Stimulated activated naive B cell treated with anti-CD40 and anti-IgM and Interleukin-4, amounts not matched to agents 10 μg/mL and 1 μg/mL and 100 μg/mL, for 72 hours (primary cell): ENCODE data around the gene NFIA.

Source experiments
- ATAC-seq, 2 donors: fragments of 150-1000 bp; cut with Tn5 transposase; replicated peaks; 2 replicates each; pipeline ENCODE4 v1.10.0; 2021; ENCODE audit warnings: moderate library complexity in 1 of 2
- DNase-seq: peaks from one replicate; pipeline ENCODE4 v3.0.0; 2021
- H3K27ac Mint-ChIP-seq: one replicate; pipeline ENCODE4 v1.8.0; 2022; ENCODE audit warnings: mild to moderate bottlenecking, mixed read lengths
- H3K27me3 Mint-ChIP-seq, 2 donors: one replicate each; pipeline ENCODE4 v1.8.0; 2022; ENCODE audit warnings: mixed read lengths in 2 of 2
- H3K36me3 Mint-ChIP-seq, 2 donors: one replicate each; pipeline ENCODE4 v1.8.0; 2022; ENCODE audit warnings: mixed read lengths in 2 of 2, mild to moderate bottlenecking in 1 of 2
- H3K4me1 Mint-ChIP-seq, 2 donors: one replicate each; pipeline ENCODE4 v1.8.0; 2022; ENCODE audit warnings: mixed read lengths in 2 of 2, mild to moderate bottlenecking in 1 of 2
- H3K4me3 Mint-ChIP-seq, 2 donors: one replicate each; pipeline ENCODE4 v1.8.0; 2022; ENCODE audit warnings: mild to moderate bottlenecking in 2 of 2, mixed read lengths in 2 of 2, moderate library complexity in 1 of 2
- H3K9me3 Mint-ChIP-seq, 2 donors: one replicate each; pipeline ENCODE4 v1.8.0; 2022; ENCODE audit warnings: mixed read lengths in 2 of 2, mild to moderate bottlenecking in 1 of 2

Gene NFIA

DNA sequence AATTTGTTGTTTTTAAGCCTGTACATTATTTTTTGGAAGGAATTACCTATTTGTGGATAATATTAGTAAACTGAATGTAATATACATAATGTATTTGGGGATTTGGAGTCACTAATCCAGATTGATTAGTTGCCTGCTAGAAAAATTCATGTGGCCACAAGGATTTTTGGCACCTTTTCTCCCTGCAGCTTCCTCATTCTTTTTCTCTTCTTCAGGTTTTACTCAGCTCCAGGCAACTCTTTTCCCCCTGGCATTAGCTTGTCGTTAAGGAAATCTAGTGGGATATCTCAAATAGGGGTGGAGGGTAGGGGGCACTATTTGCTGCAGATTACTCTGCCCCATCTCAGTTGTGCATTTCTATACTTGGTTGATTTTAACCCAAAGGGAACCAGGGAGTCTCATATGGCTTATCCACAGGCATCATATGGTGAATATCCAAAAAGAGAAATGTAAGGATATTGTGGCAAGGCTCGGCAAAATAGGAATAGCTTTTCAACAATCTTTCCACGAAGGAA lies 203.1 kb downstream of the NFIA start:
- peaks cover 0 to 5% of the 10 kb centered on the region in 2 donors for H3K27me3 Mint-ChIP-seq
- H3K9me3 Mint-ChIP-seq, result peaks cover 0 to 2% of the 10 kb centered on the region in 2 donors
- H3K4me3 Mint-ChIP-seq, result no peak overlapping the region
- no peak for ATAC-seq
- H3K4me1 Mint-ChIP-seq, result peaks cover 0 to 10% of the 10 kb centered on the region in 2 donors
- no peak for DNase-seq
- no peak overlapping the region for H3K27ac Mint-ChIP-seq
- no peaks in the 10 kb centered on the region for H3K36me3 Mint-ChIP-seq

DNA sequence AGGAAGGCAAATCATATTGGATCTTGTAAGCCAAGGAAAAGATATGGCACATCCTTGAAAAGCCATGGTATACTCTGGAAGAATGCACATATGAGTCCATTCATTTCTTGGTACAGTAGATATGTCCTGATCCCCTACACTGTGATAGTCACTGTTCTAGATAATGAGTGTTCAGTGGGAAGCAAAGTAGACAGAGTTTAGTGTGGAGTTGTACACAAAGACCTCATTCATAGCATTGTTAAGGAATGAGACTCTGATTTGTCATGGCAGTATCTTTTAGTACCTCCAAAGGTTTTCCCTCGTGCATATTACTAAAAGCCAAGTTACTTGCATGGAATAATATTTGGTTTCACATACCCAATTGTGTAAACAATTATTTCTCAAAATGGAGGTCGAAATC lies 204.7 kb downstream of the NFIA start:
- Mint-ChIP-seq H3K4me3 (no peak overlapping the region), H3K36me3 (no peaks in the 10 kb centered on the region), H3K27ac (no peak overlapping the region), H3K4me1 (peaks cover 0 to 10% of the 10 kb centered on the region in 2 donors), H3K27me3 (peaks cover 0 to 5% of the 10 kb centered on the region in 2 donors), H3K9me3 (peaks cover 0 to 2% of the 10 kb centered on the region in 2 donors)
- ATAC-seq (no peak), DNase-seq (no peak)

DNA sequence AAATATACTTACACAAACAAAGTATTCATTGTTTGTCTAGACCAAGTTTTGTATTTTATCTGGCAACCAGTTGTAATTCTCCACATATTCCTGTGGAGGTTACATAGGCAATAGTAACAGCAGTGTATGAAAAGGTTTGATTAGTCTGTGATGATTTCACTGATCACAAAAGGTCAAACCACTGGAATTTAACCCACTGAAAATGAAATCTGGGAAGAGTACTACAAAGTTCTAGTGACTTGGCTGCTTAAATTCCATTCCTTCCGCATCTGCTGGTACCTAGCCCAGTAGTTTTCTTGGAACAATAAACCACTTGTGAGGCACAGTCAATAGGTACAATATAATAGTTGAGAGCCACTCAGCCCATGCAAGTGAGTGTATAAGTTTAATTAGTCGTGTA lies 205.4 kb downstream of the NFIA start:
- no peak for DNase-seq
- Mint-ChIP-seq H3K4me1 (peaks cover 0 to 10% of the 10 kb centered on the region in 2 donors), H3K36me3 (no peaks in the 10 kb centered on the region), H3K27ac (no peak overlapping the region), H3K27me3 (peaks cover 0 to 5% of the 10 kb centered on the region in 2 donors), H3K9me3 (peaks cover 0 to 2% of the 10 kb centered on the region in 2 donors), H3K4me3 (no peak overlapping the region)
- ATAC-seq, result no peak

DNA sequence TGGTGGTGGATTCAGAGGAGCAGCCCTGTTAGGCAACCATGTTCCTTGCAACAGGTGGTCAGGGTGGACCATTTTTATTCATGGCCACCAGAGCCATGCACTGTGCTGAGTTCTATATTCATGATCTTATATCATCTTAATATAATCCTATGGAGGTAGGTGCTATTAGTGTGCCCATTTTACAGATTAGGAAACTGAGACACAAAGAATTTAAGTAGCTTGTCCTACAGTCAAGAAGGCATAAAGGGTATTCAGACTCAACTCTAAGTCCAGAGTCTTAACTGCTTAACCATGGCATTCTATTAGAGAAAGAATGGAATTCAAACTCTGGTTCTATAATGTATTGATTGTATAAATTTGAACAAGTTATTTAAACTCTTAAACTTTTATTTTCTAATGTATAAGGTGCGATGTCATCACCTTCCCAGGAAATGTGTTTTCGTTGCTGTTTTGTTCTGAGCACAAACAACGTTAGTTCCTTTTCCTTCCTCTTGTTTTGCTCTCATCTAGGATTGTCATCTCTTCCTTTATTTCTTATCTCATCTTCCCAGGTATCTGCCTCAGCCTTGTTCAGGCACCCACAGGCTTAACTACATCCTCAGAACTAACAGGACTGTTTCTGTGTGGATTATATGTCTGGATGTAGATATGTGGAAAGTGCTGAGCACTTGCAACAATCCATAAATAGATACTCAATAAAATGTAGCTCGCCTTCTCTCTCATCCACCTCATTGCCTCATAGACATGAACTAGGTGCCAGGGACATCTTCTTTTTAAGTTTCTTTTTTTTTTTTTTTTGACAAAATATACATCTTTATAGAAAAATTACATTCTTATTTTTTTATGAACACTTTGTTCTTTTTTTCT lies 207.1 kb downstream of the NFIA start:
- Mint-ChIP-seq H3K27ac (no peak overlapping the region), H3K36me3 (no peaks in the 10 kb centered on the region), H3K27me3 (peaks cover 0 to 5% of the 10 kb centered on the region in 2 donors), H3K4me1 (peaks cover 0 to 2% of the 10 kb centered on the region in 2 donors), H3K4me3 (no peak overlapping the region), H3K9me3 (peaks cover 0 to 2% of the 10 kb centered on the region in 2 donors)
- DNase-seq (no peak), ATAC-seq (no peak)

DNA sequence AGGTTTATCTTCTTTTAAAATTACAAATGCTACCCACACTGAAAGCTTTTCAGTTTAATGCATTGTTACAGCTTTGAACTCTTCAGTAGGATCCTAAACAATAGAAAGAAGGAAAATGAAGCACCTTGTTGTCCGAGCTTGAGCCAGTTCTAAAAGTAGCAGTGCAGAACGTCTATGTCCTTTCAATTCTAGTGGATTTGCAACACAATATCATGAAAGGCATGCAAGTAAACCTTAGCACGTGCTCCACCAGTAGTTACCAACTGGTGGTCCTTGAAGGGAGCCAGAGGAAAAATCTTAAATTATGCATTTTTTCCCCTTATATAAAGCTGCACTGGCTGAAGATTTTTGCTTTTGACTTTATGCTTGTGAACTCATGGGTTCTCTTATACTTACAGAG lies 208.2 kb downstream of the NFIA start:
- H3K27ac Mint-ChIP-seq, result no peak overlapping the region
- H3K4me3 Mint-ChIP-seq, result no peak overlapping the region
- ATAC-seq (no peak), DNase-seq (no peak)
- H3K9me3 Mint-ChIP-seq, result peaks cover 0 to 2% of the 10 kb centered on the region in 2 donors
- H3K4me1 Mint-ChIP-seq, result no peaks in the 10 kb centered on the region
- peaks cover 0 to 11% of the 10 kb centered on the region in 2 donors for H3K27me3 Mint-ChIP-seq
- H3K36me3 Mint-ChIP-seq, result no peaks in the 10 kb centered on the region

DNA sequence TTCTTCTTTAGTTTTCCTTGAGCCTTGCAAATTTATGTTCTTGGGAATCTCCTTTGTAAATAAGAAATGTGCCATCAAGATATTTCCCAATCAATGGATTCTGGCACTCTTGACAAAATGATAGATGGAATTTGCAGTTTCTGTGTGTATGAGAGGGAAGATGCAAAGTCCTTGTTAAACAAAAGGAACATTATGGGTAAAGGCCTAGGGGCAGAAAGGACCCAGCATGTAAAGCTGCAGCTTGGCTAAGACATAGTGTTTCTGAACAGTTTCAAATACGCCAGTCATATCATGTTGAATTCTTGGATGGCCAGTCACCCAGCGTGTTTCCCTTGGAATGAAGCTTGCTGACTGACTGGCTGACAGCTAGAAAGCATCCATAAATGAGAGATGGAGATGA lies 210.8 kb downstream of the NFIA start:
- H3K4me3 Mint-ChIP-seq, result no peak overlapping the region
- H3K27ac Mint-ChIP-seq, result no peak overlapping the region
- H3K36me3 Mint-ChIP-seq, result no peaks in the 10 kb centered on the region
- peaks cover 9 to 11% of the 10 kb centered on the region in 2 donors for H3K27me3 Mint-ChIP-seq
- peaks cover 0 to 8% of the 10 kb centered on the region in 2 donors for H3K9me3 Mint-ChIP-seq
- no peaks in the 10 kb centered on the region for H3K4me1 Mint-ChIP-seq
- DNase-seq (no peak), ATAC-seq (no peak)

DNA sequence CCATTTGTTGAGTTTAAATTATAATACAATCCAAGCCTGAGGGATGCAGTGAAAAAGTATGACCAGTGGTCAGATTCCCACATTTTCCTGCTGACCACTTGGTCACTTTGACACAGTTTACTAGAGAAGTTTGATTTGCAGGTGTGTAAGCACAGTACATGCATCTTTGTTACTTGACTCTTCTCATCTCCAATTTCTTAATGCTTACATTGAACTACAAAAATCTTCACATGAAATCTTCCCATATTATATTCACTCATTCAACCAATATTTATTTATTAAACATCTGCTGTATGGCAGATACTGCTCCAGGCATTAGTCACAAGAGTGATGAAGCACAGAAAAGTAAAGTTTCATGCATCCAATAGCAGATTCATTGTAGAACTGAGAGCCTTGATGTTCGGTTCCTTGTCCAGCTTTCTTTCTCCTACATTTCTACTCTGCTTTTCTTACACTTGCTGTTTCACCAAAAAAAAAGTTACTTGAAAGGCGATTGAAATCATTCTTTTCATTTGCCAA lies 211.7 kb downstream of the NFIA start:
- ATAC-seq (no peak), DNase-seq (no peak)
- Mint-ChIP-seq H3K36me3 (no peaks in the 10 kb centered on the region), H3K4me1 (no peaks in the 10 kb centered on the region), H3K27me3 (peaks cover 7 to 14% of the 10 kb centered on the region in 2 donors), H3K27ac (no peak overlapping the region), H3K9me3 (peaks cover 0 to 7% of the 10 kb centered on the region in 2 donors), H3K4me3 (no peak overlapping the region)

DNA sequence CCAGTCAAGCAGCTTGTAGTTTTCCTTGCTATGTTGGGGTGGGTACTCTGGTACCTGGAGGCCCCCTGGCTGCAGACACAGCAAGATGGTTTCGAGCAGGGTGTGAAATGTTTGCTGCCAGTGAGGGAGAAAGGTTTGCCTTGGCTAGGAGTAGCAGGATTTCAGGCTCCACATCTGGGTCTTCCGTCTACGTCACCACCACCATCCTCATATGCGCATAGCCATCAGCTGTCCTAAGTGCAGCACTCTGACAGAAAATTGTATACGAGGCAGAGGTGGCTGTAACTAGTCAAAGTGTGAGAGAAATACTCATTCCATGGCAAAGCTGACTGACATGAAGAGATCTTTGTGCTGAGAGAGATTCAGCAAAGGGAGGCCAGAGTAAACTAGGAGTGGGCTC lies 212.6 kb downstream of the NFIA start:
- ATAC-seq (no peak), DNase-seq (no peak)
- peaks cover 6 to 16% of the 10 kb centered on the region in 2 donors for H3K27me3 Mint-ChIP-seq
- no peaks in the 10 kb centered on the region for H3K36me3 Mint-ChIP-seq
- H3K4me1 Mint-ChIP-seq, result no peaks in the 10 kb centered on the region
- H3K27ac Mint-ChIP-seq, result no peak overlapping the region
- peaks cover 0 to 7% of the 10 kb centered on the region in 2 donors for H3K9me3 Mint-ChIP-seq
- H3K4me3 Mint-ChIP-seq, result no peak overlapping the region

DNA sequence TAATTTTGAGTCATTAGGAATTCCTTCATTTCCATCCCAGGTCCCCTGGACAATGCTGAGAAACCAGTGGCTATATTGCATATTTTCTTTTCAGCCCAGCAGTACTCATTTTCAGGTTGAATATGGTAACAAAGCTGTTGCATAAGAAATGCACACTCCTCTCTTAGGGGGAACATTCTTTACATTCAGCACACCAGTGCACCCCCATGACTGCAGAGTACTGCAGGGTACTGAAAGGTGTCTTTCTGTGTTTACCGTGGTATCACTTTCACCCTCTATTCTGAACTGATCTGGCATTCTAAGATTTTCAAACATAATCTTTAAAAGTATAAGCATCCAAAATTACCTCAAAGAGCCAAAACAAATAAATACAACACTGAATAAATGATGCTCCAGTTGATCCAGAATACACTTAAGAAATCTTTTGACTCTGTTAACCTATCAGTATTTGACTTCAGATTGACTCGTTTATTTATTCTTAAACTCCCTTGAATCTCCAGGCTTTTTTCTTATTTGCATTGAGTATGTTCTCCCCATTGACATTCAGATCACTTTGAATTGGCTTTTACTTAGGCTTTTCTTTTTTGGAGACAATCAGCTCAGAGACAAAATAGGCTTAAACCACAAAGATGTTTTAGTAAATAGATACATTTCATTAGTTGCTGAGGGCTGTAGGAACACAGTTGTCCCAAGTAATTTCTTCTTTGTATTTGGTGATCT lies 213.6 kb downstream of the NFIA start:
- Mint-ChIP-seq H3K27me3 (peaks cover 6 to 16% of the 10 kb centered on the region in 2 donors), H3K27ac (no peak overlapping the region), H3K36me3 (no peaks in the 10 kb centered on the region), H3K9me3 (peaks cover 0 to 7% of the 10 kb centered on the region in 2 donors), H3K4me1 (no peaks in the 10 kb centered on the region), H3K4me3 (no peak overlapping the region)
- no peak for DNase-seq
- no peak for ATAC-seq

DNA sequence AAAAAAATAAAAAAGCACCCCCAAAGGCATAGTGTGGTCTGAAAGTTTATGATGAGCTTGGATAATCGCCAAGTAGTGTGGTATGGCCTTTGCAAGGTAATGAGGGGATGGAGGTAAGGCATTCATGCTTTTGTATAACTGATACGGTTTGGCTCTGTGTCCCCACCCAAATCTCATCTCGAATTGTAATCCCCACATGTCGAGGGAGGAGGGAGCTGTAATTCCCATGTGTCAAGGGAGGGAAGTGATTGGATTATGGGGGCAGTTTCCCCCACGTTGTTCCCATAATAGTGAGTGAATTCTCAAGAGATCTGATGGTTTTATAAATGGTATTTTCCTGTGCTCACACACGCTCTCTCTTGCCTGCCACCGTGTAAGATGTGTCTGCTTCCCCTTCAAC lies 215.5 kb downstream of the NFIA start:
- H3K27me3 Mint-ChIP-seq, result peaks cover 6 to 16% of the 10 kb centered on the region in 2 donors
- H3K4me1 Mint-ChIP-seq, result peaks cover 0 to 5% of the 10 kb centered on the region in 2 donors
- ATAC-seq, result no peak
- H3K9me3 Mint-ChIP-seq, result peaks cover 0 to 7% of the 10 kb centered on the region in 2 donors
- no peak for DNase-seq
- H3K36me3 Mint-ChIP-seq, result no peaks in the 10 kb centered on the region
- no peak overlapping the region for H3K4me3 Mint-ChIP-seq
- no peak overlapping the region for H3K27ac Mint-ChIP-seq

DNA sequence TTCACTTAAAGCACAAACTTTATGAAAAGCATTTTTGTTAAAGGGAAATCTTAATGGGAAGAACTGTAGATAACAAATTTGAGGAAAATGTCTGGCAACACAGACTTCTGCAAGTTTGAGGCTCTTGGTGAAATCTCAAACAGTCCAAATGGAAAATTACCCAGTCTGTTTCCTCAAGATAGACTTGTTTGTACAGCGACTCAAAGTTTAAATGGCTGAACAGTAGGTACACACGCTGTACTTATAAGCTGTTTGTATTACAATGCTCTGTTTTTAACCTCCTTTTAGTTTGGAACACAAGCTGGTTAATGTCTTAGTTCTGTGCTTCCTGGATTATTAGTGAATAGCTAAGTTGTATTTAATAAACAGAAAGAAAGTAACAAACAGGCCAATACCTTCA lies 217.1 kb downstream of the NFIA start:
- ATAC-seq (no peak), DNase-seq (no peak)
- Mint-ChIP-seq H3K4me3 (no peak overlapping the region), H3K27ac (no peak overlapping the region), H3K27me3 (peaks cover 11 to 16% of the 10 kb centered on the region in 2 donors), H3K9me3 (peaks cover 0 to 7% of the 10 kb centered on the region in 2 donors), H3K4me1 (peaks cover 2 to 13% of the 10 kb centered on the region in 2 donors), H3K36me3 (no peaks in the 10 kb centered on the region)

DNA sequence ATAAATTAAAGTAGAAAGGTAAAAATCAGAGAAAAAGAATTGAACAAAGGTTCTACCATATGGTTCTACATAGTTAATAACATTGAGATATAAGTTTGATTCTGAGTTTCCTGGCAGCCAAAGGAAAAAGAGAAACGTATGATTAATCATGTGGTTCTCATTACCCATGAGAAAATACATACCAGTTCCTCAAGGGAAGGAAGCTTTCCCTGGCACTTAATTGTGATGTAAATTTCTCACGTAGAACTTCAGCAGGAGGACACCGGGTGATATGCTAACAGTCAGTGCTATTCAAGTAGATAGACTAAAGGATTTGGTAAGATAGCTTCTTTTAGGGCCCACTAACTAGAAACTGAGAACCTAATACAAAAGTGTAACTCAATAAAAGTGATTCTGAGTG lies 218.5 kb downstream of the NFIA start:
- Mint-ChIP-seq H3K4me1 (peaks cover 2 to 13% of the 10 kb centered on the region in 2 donors), H3K36me3 (no peaks in the 10 kb centered on the region), H3K9me3 (peaks cover 0 to 7% of the 10 kb centered on the region in 2 donors), H3K4me3 (no peak overlapping the region), H3K27me3 (peaks cover 5 to 16% of the 10 kb centered on the region in 2 donors), H3K27ac (no peak overlapping the region)
- DNase-seq (no peak), ATAC-seq (no peak)

DNA sequence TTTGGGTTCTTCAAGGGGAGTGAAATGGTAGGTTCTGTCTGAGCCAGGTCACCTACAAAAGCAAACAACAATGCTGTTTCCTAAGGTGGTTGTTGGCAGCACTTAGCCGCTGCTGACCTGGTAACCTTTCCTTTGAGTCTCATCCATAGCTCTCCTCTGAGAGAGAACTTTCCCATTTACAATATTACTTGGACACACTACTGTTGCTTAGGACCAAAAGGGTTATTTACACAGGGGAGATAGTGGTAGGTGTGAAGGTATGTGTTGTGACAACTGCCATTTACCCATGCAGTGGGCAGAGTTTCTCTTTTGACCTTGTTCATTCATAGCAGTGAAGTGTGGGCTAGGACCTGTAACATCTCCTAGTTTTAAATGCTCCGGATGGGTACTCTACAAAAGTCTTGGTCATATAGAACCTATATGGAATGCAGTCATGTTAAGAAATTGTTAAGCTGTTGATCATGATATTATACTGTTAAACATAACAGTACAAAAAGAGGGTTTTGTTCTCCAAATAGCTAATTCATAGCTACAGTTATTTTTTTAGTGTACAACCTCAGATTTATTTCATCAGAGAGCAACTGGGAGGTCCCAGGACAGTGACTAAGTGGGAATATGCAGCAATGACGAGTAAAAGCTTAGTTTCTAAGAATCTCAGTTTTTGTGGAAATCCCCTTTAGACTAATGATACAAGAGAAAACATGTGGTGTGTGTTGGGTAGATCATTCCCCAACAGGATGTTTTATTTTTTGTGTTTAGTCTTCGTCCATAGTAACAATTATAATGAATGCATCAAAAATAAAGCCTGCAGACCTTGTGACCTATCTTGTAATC lies 219.7 kb downstream of the NFIA start:
- Mint-ChIP-seq H3K36me3 (no peaks in the 10 kb centered on the region), H3K4me1 (peaks cover 2 to 13% of the 10 kb centered on the region in 2 donors), H3K27ac (no peak overlapping the region), H3K9me3 (peaks cover 0 to 7% of the 10 kb centered on the region in 2 donors), H3K27me3 (peaks cover 5 to 16% of the 10 kb centered on the region in 2 donors), H3K4me3 (no peak overlapping the region)
- ATAC-seq (peak; percentile 43 to 54), DNase-seq (no peak)
